RWPE2 (cell line): ENCODE results near the gene SPACA6.
A peak's percentile ranks its signal among the peaks of the same experiment; 100 is the strongest.

Experiments used
- ATAC-seq: fragments of 200-7000 bp; cut with Tn5 transposase; 3 replicates; pipeline ENCODE4 v1.9.1; 2021; ENCODE audit warnings: low read depth
- DNase-seq: peaks from one replicate; pipeline ENCODE4 v3.0.0-alpha.2; 2020; ENCODE audit warnings: low spot score
- H3K27ac ChIP-seq: fragments of 450-650 bp; 2 replicates; pipeline ENCODE4 v1.5.1; 2017; ENCODE audit warnings: mild to moderate bottlenecking; ENCODE audit not compliant: poor library complexity, severe bottlenecking
- H3K27me3 ChIP-seq: fragments of 250-450 bp; sonication (Bioruptor Pico); 2 replicates; pipeline ENCODE4 v1.5.1; 2021; ENCODE audit warnings: mild to moderate bottlenecking, moderate library complexity; ENCODE audit not compliant: insufficient read depth, poor library complexity, severe bottlenecking
- H3K36me3 ChIP-seq: fragments of 250-450 bp; sonication (Bioruptor Pico); 2 replicates; pipeline ENCODE4 v1.5.1; 2020; ENCODE audit warnings: low read depth, mild to moderate bottlenecking, moderate library complexity
- H3K4me1 ChIP-seq: fragments of 250-450 bp; sonication (Bioruptor Pico); 2 replicates; pipeline ENCODE4 v1.5.1; 2021; ENCODE audit warnings: mild to moderate bottlenecking, moderate library complexity; ENCODE audit not compliant: insufficient read depth, poor library complexity, severe bottlenecking
- H3K4me3 ChIP-seq: fragments of 250-450 bp; sonication (Bioruptor Pico); 2 replicates; pipeline ENCODE4 v1.5.1; 2021; ENCODE audit warnings: mild to moderate bottlenecking, moderate library complexity; ENCODE audit not compliant: severe bottlenecking
- H3K9me3 ChIP-seq: fragments of 250-450 bp; sonication (Bioruptor Pico); 2 replicates; pipeline ENCODE4 v1.5.1; 2021; ENCODE audit warnings: mild to moderate bottlenecking, moderate library complexity; ENCODE audit not compliant: severe bottlenecking
- CTCF ChIP-seq: fragments of 450-650 bp; IDR thresholded peaks from one replicate; pipeline ENCODE4 v1.5.1; 2017; ENCODE audit warnings: mild to moderate bottlenecking, moderate library complexity; ENCODE audit not compliant: poor library complexity, severe bottlenecking

Gene SPACA6

GRCh38 chr19:51703575-51704515 lies 10.7 kb downstream of the SPACA6 start:
- Histone ChIP-seq H3K4me3 (peak overlapping the region; percentile 45), H3K4me1 (peaks cover 4% of the 10 kb centered on the region), H3K27me3 (no peaks in the 10 kb centered on the region), H3K27ac (peak overlapping the region; percentile 37), H3K9me3 (no peaks in the 10 kb centered on the region), H3K36me3 (peaks cover 36% of the 10 kb centered on the region)
- peak; percentile 93 for DNase-seq
- ATAC-seq = peak; percentile 66
- peak; percentile 55 for TF ChIP-seq CTCF

GRCh38 chr19:51704626-51705025 lies 11.5 kb downstream of the SPACA6 start:
- ATAC-seq (no peak), DNase-seq (no peak)

GRCh38 chr19:51706296-51706695 lies 13.2 kb downstream of the SPACA6 start:
- no peak for DNase-seq
- Histone ChIP-seq H3K27ac (no peak overlapping the region), H3K4me1 (peaks cover 4% of the 10 kb centered on the region), H3K9me3 (no peaks in the 10 kb centered on the region), H3K4me3 (no peak overlapping the region), H3K27me3 (no peaks in the 10 kb centered on the region), H3K36me3 (peaks cover 23% of the 10 kb centered on the region)
- TF ChIP-seq CTCF = no peak
- no peak for ATAC-seq

More at GRCh38 chr19:51704626-51705025, 11.5 kb downstream of the SPACA6 start:
- peak overlapping the region; percentile 45 for H3K4me3 ChIP-seq
- H3K36me3 ChIP-seq = peaks cover 30% of the 10 kb centered on the region
- no peaks in the 10 kb centered on the region for H3K9me3 ChIP-seq
- H3K27me3 ChIP-seq = no peaks in the 10 kb centered on the region
- TF ChIP-seq CTCF = no peak
- peak overlapping the region; percentile 37 for H3K27ac ChIP-seq
- peaks cover 4% of the 10 kb centered on the region for H3K4me1 ChIP-seq

GRCh38 chr19:51706885-51707284 lies 13.8 kb downstream of the SPACA6 start:
- Histone ChIP-seq H3K4me1 (peaks cover 4% of the 10 kb centered on the region), H3K36me3 (peaks cover 23% of the 10 kb centered on the region), H3K9me3 (no peaks in the 10 kb centered on the region), H3K27me3 (no peaks in the 10 kb centered on the region), H3K4me3 (no peak overlapping the region), H3K27ac (no peak overlapping the region)
- no peak for DNase-seq
- ATAC-seq = no peak
- TF ChIP-seq CTCF = no peak

GRCh38 chr19:51708811-51709210 lies 15.7 kb downstream of the SPACA6 start:
- peaks cover 23% of the 10 kb centered on the region for H3K36me3 ChIP-seq
- TF ChIP-seq CTCF = no peak
- no peak overlapping the region for H3K27ac ChIP-seq
- H3K27me3 ChIP-seq = no peaks in the 10 kb centered on the region
- DNase-seq = no peak
- no peak for ATAC-seq
- H3K9me3 ChIP-seq = no peaks in the 10 kb centered on the region
- H3K4me1 ChIP-seq = no peaks in the 10 kb centered on the region
- H3K4me3 ChIP-seq = no peak overlapping the region
